Measurements from ENCODE around the gene CD2. TPM values are rescaled to one million over a fixed set of nuclear protein-coding genes. Genes with fewer than 3 reads are reported as not detected.

The CD2 gene
- polyA plus RNA-seq, 6 donors from 2014 or later = 0.35 to 1.2 (median 1.1) TPM

DNA sequence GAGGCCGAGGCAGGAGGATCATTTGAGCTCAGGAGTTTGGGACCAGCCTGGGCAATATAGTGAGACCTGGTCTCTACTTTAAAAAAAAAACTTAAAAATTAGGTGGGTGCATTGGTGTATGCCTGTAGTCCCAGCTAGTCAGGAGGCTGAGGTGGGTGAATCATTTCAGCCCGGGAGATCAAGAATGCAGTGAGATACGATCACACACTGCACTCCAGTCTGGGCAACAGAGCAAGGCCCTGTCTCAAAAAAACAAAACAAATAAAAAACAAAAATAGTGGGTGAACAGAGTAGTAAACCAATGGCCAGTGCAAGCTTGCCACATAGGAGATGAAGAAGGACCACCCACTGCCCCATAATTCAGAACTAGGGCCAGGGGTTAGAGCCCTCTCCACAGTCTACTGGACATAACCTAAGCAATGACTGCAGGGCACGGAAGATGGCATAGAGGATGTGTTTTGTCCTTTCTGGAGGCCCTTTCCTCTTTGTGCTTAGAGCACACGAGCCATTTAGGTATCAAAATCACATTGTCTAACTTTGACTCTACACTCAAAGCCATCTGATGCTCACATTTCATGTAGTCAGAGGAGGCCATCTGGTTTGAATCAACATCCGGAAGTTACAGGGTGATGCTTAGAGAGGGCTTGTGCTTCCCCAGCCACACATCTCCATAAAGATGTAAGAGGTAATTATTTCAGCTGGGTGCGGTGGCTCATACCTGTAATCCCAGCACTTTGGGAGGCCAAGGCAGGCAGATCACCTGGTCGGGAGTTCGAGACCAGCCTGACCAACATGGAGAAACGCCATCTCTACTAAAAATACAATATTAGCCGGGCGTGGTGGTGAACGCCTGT is 12.6 kb downstream of the CD2 start:
- ATAC-seq (ENCODE audit: low read depth in 2 of 2) (no peak), DNase-seq (no peak)
- Mint-ChIP-seq H3K9me3 (peaks cover 0 to 4% (median 0%) of the 10 kb centered on the region in 7 donors), H3K4me1 (peaks cover 23 to 28% (median 24%) of the 10 kb centered on the region in 3 donors), H3K27ac (no peak overlapping the region), H3K27me3 (peaks cover 0 to 8% (median 4%) of the 10 kb centered on the region in 3 donors), H3K36me3 (no peaks in the 10 kb centered on the region), H3K4me3 (no peak overlapping the region)

DNA sequence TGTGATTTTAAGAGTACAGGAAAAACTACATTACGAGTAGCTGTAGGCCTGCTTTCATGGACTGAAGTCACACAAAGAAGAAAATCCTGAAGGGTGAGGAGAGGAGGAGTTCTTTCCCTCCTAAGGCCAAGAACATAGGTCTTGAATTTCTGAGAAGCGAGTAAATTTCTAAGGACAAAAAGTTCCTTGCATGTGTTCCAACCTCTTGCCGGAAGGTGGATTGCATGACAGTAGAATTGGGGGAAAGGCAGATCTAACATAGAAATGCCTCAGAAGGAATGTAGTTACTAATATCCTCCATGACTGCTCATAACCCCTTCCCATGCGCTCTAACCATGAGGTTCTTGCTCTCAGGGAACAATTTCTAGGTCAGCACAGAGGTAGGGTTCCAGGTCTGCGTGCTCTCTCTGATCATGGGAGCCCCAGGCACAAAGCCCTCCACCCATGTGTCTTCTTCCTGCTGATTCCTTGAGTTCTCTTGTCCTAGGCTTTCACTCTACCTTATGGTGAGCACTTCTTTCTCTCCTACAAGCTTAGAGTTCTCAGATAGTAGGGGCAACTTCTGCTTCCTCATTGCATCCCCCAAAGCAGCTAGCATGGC is 13.7 kb downstream of the CD2 start:
- DNase-seq (no peak), ATAC-seq (ENCODE audit: low read depth in 2 of 2) (no peak)
- Mint-ChIP-seq H3K36me3 (no peaks in the 10 kb centered on the region), H3K27me3 (peaks cover 0 to 8% (median 4%) of the 10 kb centered on the region in 3 donors), H3K9me3 (peaks cover 0 to 4% (median 0%) of the 10 kb centered on the region in 7 donors), H3K4me3 (no peak overlapping the region), H3K4me1 (peaks cover 23 to 28% (median 24%) of the 10 kb centered on the region in 3 donors), H3K27ac (peak overlapping the region in 1 of 6 donors; percentile 14)

DNA sequence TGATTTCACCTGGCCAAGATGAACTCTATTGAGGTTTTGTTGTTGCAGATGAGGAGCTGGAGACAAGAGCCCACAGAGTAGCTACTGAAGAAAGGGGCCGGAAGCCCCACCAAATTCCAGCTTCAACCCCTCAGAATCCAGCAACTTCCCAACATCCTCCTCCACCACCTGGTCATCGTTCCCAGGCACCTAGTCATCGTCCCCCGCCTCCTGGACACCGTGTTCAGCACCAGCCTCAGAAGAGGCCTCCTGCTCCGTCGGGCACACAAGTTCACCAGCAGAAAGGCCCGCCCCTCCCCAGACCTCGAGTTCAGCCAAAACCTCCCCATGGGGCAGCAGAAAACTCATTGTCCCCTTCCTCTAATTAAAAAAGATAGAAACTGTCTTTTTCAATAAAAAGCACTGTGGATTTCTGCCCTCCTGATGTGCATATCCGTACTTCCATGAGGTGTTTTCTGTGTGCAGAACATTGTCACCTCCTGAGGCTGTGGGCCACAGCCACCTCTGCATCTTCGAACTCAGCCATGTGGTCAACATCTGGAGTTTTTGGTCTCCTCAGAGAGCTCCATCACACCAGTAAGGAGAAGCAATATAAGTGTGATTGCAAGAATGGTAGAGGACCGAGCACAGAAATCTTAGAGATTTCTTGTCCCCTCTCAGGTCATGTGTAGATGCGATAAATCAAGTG is 14.3 kb downstream of the CD2 start:
- ATAC-seq (ENCODE audit: low read depth in 2 of 2) (no peak), DNase-seq (no peak)
- peaks cover 23 to 28% (median 24%) of the 10 kb centered on the region in 3 donors for H3K4me1 Mint-ChIP-seq
- H3K4me3 Mint-ChIP-seq = peak overlapping the region in 1 of 8 donors; percentile 40
- H3K27me3 Mint-ChIP-seq = peaks cover 0 to 8% (median 4%) of the 10 kb centered on the region in 3 donors
- peak overlapping the region in 2 of 6 donors; percentile 14 to 53 for H3K27ac Mint-ChIP-seq
- H3K36me3 Mint-ChIP-seq = no peaks in the 10 kb centered on the region
- peaks cover 0 to 4% (median under 1%) of the 10 kb centered on the region in 7 donors for H3K9me3 Mint-ChIP-seq

DNA sequence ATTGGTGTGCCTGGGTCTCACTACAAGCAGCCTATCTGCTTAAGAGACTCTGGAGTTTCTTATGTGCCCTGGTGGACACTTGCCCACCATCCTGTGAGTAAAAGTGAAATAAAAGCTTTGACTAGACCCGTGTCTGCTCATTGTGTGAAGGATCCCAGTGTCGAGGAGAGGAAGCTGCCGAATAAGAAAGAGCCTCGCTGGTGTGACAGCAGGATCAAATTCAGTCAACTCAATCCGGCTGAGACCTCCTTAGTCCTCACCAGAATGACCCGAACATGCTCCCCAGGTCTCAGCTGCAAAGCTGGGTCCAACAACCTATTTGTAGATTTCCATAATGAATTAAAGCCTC is 14.8 kb downstream of the CD2 start:
- peak overlapping the region in 4 of 6 donors; percentile 5 to 66 (median 30) for H3K27ac Mint-ChIP-seq
- no peak for ATAC-seq (ENCODE audit: low read depth in 2 of 2)
- no peaks in the 10 kb centered on the region for H3K36me3 Mint-ChIP-seq
- H3K9me3 Mint-ChIP-seq = peaks cover 0 to 7% (median 1%) of the 10 kb centered on the region in 7 donors
- peaks cover 0 to 8% (median 4%) of the 10 kb centered on the region in 3 donors for H3K27me3 Mint-ChIP-seq
- DNase-seq = no peak
- H3K4me3 Mint-ChIP-seq = peak overlapping the region in 3 of 8 donors; percentile 4 to 62 (median 10)
- peaks cover 23 to 28% (median 24%) of the 10 kb centered on the region in 3 donors for H3K4me1 Mint-ChIP-seq

DNA sequence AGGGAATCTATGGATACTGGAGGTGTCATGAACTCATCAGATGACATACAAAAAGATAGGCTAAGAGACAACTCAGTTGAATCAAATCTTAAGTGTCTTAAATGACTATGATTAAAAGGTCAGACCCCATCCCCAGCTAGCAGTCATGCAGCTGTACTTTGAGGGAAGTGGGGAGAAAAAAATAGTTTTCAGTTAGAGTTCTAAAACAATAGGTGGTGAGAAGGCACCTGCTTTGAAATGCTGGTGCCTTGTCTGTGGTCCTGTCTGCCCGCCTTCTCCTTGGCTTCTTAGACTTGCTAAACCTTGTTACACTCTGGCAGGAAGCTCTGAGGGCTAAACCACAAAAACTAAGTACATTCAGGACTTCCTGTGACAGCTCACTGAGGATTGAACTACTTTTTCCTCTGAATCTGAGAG is 15.3 kb downstream of the CD2 start:
- DNase-seq = no peak
- Mint-ChIP-seq H3K4me1 (peaks cover 23 to 28% (median 24%) of the 10 kb centered on the region in 3 donors), H3K27ac (peak overlapping the region in 2 of 6 donors; percentile 7 to 53), H3K27me3 (peaks cover 0 to 8% (median 4%) of the 10 kb centered on the region in 3 donors), H3K9me3 (peaks cover 0 to 7% (median 4%) of the 10 kb centered on the region in 7 donors), H3K4me3 (peak overlapping the region in 4 of 8 donors; percentile 10 to 62 (median 55)), H3K36me3 (no peaks in the 10 kb centered on the region)
- ATAC-seq (ENCODE audit: low read depth in 2 of 2) = peak; percentile 28 to 34

DNA sequence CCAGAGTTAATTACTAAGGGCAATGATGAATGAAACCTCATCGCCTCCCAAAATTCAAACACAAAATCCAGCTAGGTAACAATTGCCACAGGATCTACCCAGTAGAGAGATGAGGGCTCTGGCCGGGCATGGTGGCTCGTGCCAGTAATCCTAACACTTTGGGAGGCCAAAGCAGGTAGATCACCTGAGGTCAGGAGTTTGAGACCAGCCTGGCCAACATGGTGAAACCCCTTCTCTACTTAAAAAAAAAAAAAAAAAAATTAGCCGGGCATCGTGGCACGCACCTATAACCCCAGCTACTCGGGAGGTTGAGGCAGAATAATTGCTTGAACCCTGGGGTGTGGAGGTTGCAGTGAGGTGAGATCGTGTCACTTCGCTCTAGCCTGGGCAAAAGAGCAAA is 15.8 kb downstream of the CD2 start:
- Mint-ChIP-seq H3K27ac (peak overlapping the region in 1 of 6 donors; percentile 48), H3K36me3 (no peaks in the 10 kb centered on the region), H3K27me3 (peaks cover 0 to 8% (median 4%) of the 10 kb centered on the region in 3 donors)

DNA sequence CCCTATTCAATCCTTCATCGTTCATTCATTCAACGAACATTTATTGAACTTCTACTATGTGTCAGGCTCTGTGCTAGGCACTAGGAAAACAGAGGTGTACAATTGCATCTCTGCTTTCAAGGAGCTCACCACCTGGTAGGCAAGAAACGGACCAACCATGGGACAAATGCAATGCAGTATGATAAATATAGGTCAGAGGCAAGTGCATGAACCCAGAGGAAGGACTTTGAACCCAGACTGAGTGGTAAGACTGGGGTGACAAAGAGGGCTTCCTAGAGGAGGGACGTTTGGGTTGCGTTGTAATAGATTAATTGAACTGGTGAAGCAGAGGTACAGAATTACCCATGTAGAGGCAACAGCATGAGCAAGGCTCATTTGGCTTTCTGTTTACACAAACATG is 16.4 kb downstream of the CD2 start:
- peak overlapping the region in 2 of 6 donors; percentile 48 to 58 for H3K27ac Mint-ChIP-seq
- DNase-seq (no peak), ATAC-seq (ENCODE audit: low read depth in 2 of 2) (no peak)
- H3K36me3 Mint-ChIP-seq = no peaks in the 10 kb centered on the region
- H3K9me3 Mint-ChIP-seq = peaks cover 0 to 7% (median 1%) of the 10 kb centered on the region in 7 donors
- H3K4me3 Mint-ChIP-seq = peak overlapping the region in 2 of 8 donors; percentile 17 to 42
- peaks cover 23 to 26% (median 24%) of the 10 kb centered on the region in 3 donors for H3K4me1 Mint-ChIP-seq
- peaks cover 0 to 4% (median 2%) of the 10 kb centered on the region in 3 donors for H3K27me3 Mint-ChIP-seq

More for the DNA sequence above, 15.8 kb downstream of the CD2 start:
- H3K9me3 Mint-ChIP-seq = peaks cover 0 to 7% (median 4%) of the 10 kb centered on the region in 7 donors
- ATAC-seq (ENCODE audit: low read depth in 2 of 2) (no peak), DNase-seq (no peak)
- peak overlapping the region in 3 of 8 donors; percentile 10 to 60 (median 13) for H3K4me3 Mint-ChIP-seq
- H3K4me1 Mint-ChIP-seq = peaks cover 23 to 28% (median 24%) of the 10 kb centered on the region in 3 donors

DNA sequence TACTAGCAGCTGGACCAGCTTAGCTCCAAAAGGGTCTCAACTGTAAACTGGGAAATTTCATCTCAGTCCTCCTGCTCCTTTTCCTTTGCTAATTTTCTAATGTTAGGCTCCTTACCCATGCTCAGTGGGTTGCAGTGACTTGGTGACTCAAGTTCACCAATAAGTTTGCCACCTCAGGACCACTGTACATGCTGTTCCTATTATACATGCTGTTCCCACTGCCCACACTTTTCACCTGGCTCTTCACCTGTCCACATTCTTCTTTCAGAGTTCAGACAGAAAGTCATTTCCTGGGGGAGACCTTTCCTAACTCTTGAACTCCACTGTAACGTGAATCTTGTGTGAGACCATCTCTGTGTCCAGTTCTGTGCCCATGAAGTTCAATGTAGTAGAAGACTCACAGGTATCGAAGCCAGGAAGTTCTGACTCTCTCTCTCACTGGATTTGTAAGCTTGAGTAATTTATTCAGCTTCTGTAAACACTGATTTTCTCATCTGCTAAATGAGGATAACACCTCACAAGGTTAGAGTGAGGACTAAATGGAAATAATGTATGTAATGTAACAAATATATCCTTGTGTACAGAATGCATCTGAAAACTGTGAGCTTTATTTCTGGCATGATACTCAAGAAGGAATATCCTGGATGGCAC is 17.9 kb downstream of the CD2 start:
- Mint-ChIP-seq H3K27ac (peak overlapping the region in 2 of 6 donors; percentile 8 to 11), H3K4me3 (no peak overlapping the region), H3K9me3 (peaks cover 0 to 7% (median 1%) of the 10 kb centered on the region in 7 donors), H3K36me3 (no peaks in the 10 kb centered on the region), H3K4me1 (peaks cover 23 to 26% (median 24%) of the 10 kb centered on the region in 3 donors), H3K27me3 (peaks cover 0 to 4% (median 0%) of the 10 kb centered on the region in 3 donors)
- DNase-seq (no peak), ATAC-seq (ENCODE audit: low read depth in 2 of 2) (no peak)

DNA sequence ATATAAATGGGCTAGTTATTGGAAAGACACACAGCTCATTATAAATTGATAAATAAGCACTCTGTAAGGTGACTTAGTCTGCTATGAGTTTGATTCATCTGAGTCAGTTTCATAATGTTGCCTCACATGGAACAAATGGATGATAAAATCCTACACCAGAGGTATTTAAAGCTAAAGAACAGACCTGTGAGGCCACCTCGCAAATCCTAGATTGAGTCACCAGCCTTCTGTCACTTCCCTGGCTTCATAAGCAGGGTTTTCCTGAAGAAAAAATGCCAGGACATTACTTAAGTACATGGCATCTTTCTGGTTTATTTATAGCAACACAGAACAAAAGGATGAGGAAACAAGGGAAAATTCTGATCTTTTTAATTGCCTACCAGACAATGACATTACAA is 18.4 kb downstream of the CD2 start:
- Mint-ChIP-seq H3K4me1 (peaks cover 23 to 26% (median 24%) of the 10 kb centered on the region in 3 donors), H3K9me3 (peaks cover 0 to 7% (median 1%) of the 10 kb centered on the region in 7 donors), H3K27ac (peak overlapping the region in 1 of 6 donors; percentile 8), H3K4me3 (no peak overlapping the region), H3K36me3 (no peaks in the 10 kb centered on the region), H3K27me3 (peaks cover 0 to 4% (median 0%) of the 10 kb centered on the region in 3 donors)
- DNase-seq (no peak), ATAC-seq (ENCODE audit: low read depth in 2 of 2) (no peak)

DNA sequence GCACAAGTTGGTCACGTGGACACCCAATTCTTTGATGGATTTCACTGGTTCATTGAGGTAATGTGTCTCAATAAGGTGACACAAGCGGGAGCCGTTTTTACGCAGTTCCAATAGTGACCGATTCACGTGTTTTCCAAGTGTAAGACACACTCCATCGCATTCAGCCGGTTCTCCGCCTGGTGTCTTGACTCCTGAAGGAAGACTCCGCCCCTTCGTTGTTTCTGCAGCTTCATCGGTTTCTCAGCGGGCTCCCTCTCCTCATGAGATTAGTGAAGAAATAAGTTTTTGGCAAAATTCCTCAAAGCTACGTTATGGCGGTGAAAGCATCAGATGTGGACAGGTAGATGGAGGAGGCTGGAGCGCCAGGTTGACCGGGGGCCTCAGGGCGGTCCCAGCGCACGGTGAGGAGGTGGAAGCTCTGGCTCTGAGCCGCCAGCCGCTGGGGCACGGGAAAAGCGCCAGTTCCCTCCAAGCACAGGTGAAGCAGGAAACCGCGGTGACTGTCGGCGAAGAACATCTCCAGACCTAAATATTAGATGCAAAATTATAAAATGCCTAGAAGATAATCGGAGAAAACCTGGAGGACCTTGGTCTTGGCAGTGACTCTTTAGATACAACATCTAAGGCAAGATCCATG is 21.0 kb downstream of the CD2 start:
- H3K4me3 Mint-ChIP-seq = no peak overlapping the region
- H3K4me1 Mint-ChIP-seq = peaks cover under 1 to 4% (median 2%) of the 10 kb centered on the region in 3 donors
- DNase-seq (no peak), ATAC-seq (ENCODE audit: low read depth in 2 of 2) (no peak)
- H3K9me3 Mint-ChIP-seq = peaks cover 0 to 7% (median 1%) of the 10 kb centered on the region in 7 donors
- no peaks in the 10 kb centered on the region for H3K36me3 Mint-ChIP-seq
- no peaks in the 10 kb centered on the region for H3K27me3 Mint-ChIP-seq
- no peak overlapping the region for H3K27ac Mint-ChIP-seq

DNA sequence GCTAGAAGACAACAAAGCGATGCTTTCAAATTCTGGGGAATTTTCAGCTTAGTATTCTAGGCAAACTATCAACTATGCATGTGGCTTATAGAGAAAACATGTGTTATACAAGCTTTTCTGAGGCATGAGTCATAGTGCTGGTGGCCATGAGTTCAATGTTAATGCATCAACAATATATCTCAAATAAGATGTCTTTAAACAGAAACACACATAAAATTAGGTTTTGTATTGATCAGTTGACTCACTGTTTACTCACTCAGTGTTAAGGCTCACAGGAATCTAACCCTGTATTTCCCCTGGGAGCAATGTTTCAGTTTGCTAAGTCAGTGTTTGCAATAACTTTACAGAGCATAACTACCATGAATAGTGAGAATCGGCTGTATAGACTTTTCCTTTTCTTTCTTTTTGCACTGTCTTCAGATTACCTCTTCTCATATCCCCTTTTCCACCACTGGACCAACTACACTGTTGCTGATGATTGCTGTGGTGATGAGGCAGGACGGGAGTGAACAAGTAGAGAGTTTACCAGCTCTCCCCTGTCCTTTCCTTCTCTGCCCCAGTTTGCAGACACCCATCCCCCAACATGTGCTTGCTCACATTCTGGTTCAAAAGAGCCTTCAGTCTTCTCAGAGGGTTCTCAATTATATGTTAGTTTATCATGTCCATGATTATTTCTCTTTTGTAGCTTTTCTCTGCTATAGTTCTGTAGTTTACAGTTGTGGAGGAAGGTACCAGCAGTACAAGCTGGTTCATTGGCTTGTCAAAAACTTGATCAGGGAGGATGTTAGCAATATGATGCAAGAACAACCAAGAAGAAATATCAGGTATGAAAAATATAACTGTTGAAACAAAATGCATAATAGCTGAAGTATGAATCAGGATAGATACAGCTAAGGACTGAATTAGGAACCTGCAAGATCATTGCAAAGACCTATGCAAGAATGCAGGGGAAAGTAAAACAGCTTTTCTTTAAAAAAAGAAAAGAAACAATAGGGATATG is 23.9 kb downstream of the CD2 start:
- no peaks in the 10 kb centered on the region for H3K4me1 Mint-ChIP-seq
- peaks cover 0 to 7% (median 1%) of the 10 kb centered on the region in 7 donors for H3K9me3 Mint-ChIP-seq
- no peak overlapping the region for H3K4me3 Mint-ChIP-seq
- ATAC-seq (ENCODE audit: low read depth in 2 of 2) = no peak
- peaks cover 0 to 9% (median 0%) of the 10 kb centered on the region in 3 donors for H3K27me3 Mint-ChIP-seq
- DNase-seq = no peak
- no peak overlapping the region for H3K27ac Mint-ChIP-seq
- no peaks in the 10 kb centered on the region for H3K36me3 Mint-ChIP-seq

Data from naive B cell (primary cell).